ENCODE data around the gene SF3B6. TPM values are rescaled to one million over a fixed set of nuclear protein-coding genes. Genes with fewer than 3 reads are reported as not detected.

SF3B6 gene
- total RNA-seq, 1 experiment from 2014 or later: 132 TPM

- no peak overlapping the region for H4K8ac ChIP-seq (replicated peaks; ENCODE audit: insufficient read length, low read depth, low read length)
- no peaks in the 10 kb centered on the region; the same call in 1 of the 2 replicates for H3K79me2 ChIP-seq (ENCODE audit: insufficient read depth, low read length)
- H3K4me2 ChIP-seq (ENCODE audit: insufficient read depth, insufficient read length, low read length): no peak overlapping the region
- H4K20me1 ChIP-seq (ENCODE audit: control insufficient read depth, insufficient read depth, insufficient read length): no peaks in the 10 kb centered on the region
- H3K18ac ChIP-seq (ENCODE audit: insufficient read length, low read depth, low read length): no peak overlapping the region
- no peak overlapping the region for H2AFZ ChIP-seq (ENCODE audit: low read length)
- no peaks in the 10 kb centered on the region for H3K79me1 ChIP-seq (ENCODE audit: insufficient read depth, low read depth, low read length, poor library complexity, severe bottlenecking)
- no peak overlapping the region for H3T11ph ChIP-seq (ENCODE audit: low read length)
- no peak overlapping the region for H4K5ac ChIP-seq (ENCODE audit: insufficient read length, low read depth, low read length)
- Mint-ChIP-seq H3K27ac (peak overlapping the region in 2 of 3 experiments; percentile 64 to 78; a peak in 5 of 7 replicates), H3K4me1 (peaks cover 43 to 45% of the 10 kb centered on the region in 2 experiments), H3K9me3 (0 out of 5 replicates have a peak, but pooled peaks cover 0 to 3% of the 10 kb centered on the region in 2 experiments), H3K27me3 (ENCODE audit: low read depth) (no peaks in the 10 kb centered on the region), H3K36me3 (ENCODE audit: insufficient read depth in 1 of 3, low read depth in 3 of 3) (peaks cover 27 to 33% (median 29%) of the 10 kb centered on the region in 3 experiments), H3K4me3 (no peak overlapping the region)
- H3K14ac ChIP-seq (ENCODE audit: insufficient read depth, low read length): no peak overlapping the region
- no peak overlapping the region for H3K23ac ChIP-seq (ENCODE audit: insufficient read length, low read depth, low read length)
- no peak overlapping the region for H2BK5ac ChIP-seq (ENCODE audit: insufficient read length, low read length)
- H2BK12ac ChIP-seq (ENCODE audit: insufficient read length, low read depth, low read length): no peak overlapping the region
- H2AK5ac ChIP-seq (ENCODE audit: insufficient read length, low read length): no peak overlapping the region
- no peak overlapping the region for H3K27ac ChIP-seq (ENCODE audit: insufficient read length, low read depth, low read length)
- no peak overlapping the region for H3K9ac ChIP-seq (ENCODE audit: extremely low read depth, insufficient read length, low read length)
- TF ChIP-seq CTCF (conservative IDR thresholded peaks at IDR 0.05): peak; percentile 81
- H3K27me3 ChIP-seq (ENCODE audit: insufficient read depth, low read length): no peaks in the 10 kb centered on the region
- no peak overlapping the region for H3K56ac ChIP-seq (ENCODE audit: insufficient read length, low read depth, low read length)
- WGBS (ENCODE audit: extremely low coverage, insufficient read length, low lambda C conversion rate): no CpG with 5 or more reads among the region's 19 CpGs
- H3K23me2 ChIP-seq (ENCODE audit: insufficient read length, low read depth, low read length, poor library complexity, severe bottlenecking): peaks cover 2% of the 10 kb centered on the region
- H2BK20ac ChIP-seq (ENCODE audit: low read depth, low read length, poor library complexity, severe bottlenecking): no peak overlapping the region
- peaks cover 13% of the 10 kb centered on the region; the same call in 1 of the 2 replicates for H3K4me1 ChIP-seq (ENCODE audit: insufficient read depth, low read length)
- no peak overlapping the region for H3K4ac ChIP-seq (ENCODE audit: low read depth, low read length)
- H3K9me3 ChIP-seq (ENCODE audit: control insufficient read depth, low read depth, low read length): no peaks in the 10 kb centered on the region
- H2BK120ac ChIP-seq (ENCODE audit: low read depth, low read length, poor library complexity, severe bottlenecking): no peak overlapping the region
- H2BK15ac ChIP-seq (ENCODE audit: low read depth, low read length): no peak overlapping the region
- DNase-seq: peak; percentile 85
- H4K91ac ChIP-seq (ENCODE audit: insufficient read length, low read depth, low read length): no peak overlapping the region
Measured at GRCh38 chr2:24021122-24021998, 54.8 kb downstream of the SF3B6 start.
